Fibroblast of skin of abdomen (primary cell): ENCODE data around the gene APOB.
"Not testable (repeated sequence)": the region's sequence is repeated elsewhere in the genome, so short reads cannot be mapped to it uniquely, and the experiment has no call there.

Source experiments
- DNase-seq: peaks from one replicate; pipeline ENCODE4 v3.0.0-alpha.2; 2013

The APOB gene

DNA sequence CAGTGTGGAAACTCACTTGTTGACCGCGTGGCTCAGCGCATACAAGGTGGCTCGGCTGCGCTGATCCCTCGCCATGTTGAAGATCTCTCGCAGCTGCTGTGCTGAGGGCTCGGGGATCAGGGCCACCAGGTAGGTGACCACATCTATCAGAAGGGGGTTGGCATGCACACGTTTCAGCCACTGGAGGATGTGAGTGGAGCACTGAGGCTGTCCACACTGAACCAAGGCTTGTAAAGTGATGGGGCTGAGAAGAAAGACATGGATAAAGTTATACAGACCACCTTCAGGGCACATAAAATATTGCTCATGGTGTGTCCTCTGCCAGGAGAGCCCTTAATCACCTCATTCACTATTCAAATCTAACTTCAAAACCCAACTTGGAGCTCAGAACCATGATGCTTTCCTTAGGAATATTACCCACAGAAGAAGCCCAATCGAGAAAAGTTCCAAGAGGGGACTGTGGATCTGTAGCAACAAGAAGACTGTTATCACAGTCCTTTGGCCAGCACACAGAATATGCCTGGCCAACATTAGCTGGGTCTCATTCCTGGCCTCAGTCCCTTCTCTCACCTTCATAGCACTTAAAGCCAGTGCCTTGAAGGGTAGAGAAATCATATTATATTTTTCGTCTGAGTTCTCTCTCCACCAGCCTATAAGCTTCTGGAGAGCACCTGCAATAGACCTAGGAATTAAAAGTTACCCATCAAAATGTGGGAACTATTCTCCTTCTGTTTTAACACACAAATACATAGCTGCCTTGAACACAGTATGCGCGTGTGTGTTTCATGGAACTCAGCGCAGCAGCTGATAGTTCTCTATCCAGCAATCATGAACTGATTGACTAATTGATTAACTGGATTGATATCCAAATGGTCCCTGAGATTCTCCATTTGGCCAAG is 11.3 kb downstream of the APOB start:
- no peak for DNase-seq

DNA sequence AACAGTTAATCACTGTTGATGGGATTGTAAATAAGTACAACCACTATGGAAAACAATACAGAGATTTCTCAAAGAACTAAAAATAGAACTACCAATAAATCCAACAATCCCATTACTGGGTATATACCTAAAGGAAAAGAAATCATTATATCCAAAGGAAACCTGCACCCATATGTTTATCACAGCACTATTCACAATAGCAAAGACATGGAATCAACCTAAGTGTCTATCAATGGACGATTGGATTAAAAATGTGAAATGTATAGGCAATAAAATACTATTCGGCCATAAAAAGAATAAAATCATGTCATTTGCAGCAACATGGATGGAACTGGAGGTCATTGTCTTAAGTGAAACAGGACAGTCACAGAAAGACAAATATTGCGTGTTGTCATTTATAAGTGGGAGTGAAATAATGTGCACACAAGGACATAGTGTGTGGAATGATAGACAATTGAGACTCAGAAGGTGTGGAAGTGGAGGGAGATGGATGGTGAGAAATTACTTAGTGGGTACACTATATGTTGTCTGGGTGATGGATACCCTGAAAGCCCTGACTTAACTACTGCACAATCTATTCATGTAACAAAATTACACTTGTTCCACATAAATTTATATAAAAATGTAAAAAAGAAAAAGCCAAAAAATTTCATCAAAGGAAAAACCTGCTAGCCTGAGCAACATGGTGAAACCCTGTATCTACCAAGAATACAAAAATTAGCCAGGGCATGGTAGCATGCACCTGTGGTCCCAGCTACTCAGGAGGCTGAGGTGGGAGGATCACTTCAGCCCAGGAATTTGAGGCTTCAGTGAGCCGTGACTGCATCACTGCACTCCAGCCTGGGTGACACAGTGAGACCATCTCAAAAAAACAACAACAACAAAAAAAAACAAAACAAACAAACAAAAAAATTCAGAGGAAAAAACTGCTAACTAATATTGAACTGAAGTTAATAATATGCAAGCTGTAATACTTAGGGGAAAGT is 12.6 kb downstream of the APOB start:
- no peak for DNase-seq

DNA sequence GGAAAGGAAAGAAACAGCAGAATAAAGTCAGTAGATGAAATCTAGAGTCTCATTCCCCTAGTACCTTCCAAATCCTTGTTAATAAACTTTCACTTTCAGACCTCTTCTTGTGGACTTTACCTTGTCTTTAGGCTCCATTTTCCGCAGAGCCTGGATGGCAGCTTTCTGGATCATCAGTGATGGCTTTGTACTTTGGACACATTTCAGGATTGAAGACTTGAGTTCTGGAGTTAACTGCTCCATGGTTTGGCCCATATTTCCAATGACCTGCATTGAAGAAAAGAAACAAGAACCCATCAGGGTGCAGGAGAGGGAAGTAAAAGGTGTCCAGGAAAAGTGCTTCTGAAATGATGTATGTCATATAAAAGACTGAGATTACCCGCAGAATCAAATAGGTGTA is 14.4 kb downstream of the APOB start:
- DNase-seq = no peak

DNA sequence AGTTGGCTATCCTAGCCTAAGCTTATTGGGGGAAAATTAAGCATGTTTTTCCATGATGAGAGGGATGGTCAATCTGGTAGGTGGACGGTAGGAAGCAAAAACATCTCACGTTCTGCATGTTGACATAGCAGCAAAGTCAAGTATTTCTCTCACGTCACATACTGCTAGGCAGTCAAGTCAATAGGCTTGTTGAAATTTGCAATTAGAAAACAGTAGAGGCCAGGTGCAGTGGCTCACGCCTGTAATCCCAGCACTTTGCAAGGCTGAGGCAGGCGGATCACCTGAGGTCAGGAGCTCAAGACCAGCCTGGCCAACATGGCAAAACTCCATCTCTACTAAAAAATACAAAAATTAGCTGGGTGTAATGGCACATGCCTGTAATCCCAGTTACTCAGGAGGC is 14.9 kb downstream of the APOB start:
- DNase-seq = not testable (repeated sequence)

DNA sequence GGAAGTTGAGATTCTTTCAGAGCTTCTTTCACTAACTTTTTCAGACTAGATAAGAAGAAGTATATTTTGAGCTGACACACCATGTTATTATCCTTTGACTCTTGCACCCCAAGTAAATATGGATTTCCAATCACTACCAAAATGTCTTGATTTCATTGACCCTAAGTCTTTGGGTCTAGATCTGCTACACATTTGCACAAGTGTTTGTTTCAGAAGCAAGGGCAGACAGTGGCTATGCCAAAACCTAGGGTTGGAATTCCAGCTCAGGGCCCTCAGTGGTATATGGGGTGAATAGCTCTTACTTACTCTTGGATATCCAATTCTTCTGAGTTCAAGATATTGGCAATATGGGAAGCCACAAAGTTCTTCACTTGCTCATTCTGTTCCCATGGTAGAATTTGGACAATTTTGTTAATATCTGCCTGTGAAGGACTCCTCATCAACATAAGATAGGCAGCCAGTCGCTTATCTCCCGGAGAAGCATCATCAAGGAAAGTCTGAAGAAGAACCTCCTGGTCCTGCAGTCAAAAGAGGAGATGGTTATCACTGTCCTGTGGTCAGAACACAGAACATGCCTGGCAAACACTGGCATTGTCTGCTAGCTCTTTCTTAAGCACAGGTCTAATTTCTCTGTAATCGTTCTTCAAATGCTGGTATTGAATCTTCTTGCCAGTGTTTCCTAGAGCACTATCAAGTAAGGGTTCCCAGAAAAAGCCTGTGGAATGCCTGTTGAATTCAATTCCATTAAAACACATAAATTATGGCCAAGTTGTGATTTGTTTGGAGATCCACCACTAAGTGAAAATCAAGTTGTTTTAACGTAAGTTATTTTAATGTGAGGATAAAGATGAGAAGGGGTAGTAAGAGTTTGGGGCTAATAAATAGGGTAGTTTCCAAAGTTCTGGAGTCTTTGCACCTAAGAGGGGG is 15.6 kb downstream of the APOB start:
- no peak for DNase-seq

DNA sequence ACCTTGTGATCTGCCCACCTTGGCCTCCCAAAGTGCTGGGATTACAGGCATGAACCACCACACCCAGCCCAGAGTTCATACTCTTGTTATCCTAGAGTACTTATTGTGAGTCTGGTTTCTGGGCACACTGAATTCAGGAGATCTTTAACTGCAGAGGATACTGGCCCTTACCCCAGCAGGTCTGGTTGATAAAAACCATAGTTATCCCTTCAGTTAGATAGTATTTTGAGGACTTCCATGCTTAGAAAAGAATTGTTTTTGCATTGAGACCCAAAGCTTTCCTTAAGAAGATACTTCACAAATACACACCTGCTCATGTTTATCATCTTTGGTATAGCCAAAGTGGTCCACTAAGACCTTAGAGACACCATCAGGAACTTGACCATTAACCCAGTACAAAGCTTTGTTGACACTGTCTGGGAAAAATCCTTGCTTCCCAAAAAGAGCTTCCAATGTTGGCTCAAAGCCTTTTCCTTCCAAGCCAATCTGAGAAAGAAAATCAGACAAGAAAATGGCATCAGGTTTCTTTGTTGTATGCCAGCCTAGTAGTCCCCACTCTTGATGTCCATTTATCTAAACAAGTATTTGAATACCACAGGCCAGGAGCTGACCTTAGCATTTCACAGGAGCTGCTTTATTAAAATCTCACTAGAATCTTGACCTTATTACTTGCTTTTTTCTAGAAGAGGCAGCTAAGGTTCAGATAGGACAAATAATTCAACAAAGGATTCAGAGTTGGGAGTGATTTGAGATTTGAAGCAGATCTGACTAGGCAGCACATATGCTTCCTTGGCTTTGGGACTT is 17.2 kb downstream of the APOB start:
- DNase-seq = no peak

DNA sequence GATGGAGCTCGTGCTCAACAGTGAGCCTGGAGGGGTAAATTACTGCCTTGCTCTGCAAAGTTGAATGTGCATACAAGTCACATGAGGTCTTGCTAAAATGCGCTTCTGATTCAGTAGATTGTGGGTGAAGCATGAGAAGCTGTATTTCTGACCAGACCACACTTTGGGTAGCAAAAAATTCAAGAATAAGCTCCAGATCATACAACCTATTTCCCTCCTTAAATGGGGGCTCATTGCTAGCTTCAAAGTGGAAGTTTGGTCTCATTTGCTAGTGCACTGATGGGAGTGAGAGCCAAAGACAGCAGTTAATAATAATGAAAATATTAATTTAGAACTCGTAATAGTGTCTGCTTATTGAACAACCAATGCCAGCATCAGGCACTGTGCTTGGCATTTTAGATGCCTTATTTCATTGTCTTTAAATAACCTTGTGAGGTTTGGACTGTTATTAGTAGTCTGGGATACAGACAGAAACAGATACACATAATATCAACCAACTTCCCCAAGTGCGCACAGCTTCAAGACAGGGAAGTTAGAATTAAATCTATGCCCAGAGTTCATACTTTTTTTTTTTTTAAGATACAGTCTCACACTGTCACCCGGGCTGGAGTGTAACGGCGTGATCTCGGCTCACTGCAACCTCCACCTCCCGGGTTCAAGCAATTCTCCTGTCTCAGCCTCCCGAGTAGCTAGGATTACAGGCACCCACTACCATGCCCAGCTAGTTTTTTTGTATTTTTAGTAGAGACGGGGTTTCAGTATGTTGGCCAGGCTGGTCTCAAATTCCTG is 18.0 kb downstream of the APOB start:
- no peak for DNase-seq

DNA sequence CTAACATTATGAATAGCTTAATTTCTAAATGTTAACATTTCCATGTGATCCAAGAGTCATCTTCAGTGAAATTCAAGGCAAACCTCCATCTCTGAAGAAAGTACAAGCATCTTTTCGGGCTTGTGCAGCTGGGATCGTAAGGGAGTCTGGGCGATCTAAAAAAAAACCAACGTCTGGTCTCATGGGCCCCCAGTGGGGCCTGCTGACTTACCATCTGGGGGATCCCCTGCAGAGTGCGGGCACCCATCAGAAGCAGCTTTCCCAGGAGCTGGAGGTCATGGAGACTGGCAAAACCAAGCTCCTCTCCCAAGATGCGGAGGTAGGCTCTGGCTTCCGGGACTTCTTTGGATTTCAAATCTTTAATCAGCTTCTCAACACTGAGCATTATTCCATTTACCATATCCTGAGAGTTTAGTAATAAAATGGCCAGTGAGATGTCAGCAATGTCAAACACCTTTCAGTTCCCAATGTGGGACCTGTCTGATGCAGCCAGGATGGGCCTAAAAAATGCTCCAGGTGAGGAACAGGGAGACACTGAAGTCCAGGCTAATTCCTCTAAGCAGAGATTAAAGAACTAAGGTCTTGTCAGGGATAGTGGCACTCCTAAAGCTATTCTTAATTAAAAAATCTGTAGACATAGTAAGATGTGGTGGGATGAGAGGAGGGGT is 19.0 kb downstream of the APOB start:
- DNase-seq = no peak

DNA sequence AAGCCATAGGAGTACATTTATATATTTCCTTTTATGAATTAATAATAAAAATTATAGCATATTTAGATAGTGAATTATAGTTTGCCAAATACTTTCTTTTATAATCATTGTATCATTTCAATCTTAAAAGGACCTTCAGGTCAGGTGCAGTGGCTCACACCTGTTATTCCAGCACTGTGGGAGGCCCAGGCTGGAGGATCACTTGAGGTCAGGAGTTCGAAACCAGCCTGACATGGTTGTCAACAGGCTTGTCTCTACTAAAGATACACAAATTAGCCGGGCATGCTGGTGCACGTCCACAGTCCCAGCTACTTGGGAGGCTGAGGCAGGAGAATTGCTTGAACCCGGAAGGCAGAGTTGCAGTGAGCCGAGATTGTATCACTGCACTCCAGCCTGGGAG is 19.7 kb downstream of the APOB start:
- DNase-seq = no peak

DNA sequence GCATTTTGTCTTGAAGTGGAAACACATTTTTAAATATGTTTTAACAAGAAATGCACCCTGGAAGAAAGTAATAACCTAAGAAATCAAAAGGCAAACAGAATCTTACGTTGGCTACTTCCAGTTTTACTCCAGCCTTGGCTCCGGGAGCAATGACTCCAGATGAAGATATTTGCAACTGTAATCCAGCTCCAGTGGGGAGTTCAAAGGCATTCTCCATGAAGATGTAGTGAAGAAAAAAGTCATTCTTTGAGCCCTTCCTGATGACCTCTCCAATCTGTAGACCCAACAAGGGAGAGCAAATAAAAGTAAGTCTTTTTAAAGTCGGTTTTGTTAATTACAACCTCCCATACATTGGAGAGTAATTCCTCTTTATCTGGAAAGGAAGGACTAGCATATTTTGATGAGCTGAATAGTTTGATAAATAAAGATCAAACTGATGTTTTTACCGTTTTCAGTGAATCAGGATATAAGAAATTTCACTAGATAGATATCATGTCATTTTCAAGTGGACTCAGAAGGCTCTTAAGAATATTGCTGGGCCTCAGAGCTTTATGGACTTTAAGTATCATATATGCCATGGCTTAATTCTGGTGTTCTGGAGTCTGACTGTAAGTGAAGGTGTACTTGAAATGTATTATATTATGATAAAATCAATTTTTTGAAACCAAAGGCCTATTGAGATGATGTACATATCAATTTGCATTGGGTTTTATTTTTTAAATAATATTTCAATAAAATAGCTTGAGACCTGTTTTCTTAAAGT is 20.3 kb downstream of the APOB start:
- no peak for DNase-seq

DNA sequence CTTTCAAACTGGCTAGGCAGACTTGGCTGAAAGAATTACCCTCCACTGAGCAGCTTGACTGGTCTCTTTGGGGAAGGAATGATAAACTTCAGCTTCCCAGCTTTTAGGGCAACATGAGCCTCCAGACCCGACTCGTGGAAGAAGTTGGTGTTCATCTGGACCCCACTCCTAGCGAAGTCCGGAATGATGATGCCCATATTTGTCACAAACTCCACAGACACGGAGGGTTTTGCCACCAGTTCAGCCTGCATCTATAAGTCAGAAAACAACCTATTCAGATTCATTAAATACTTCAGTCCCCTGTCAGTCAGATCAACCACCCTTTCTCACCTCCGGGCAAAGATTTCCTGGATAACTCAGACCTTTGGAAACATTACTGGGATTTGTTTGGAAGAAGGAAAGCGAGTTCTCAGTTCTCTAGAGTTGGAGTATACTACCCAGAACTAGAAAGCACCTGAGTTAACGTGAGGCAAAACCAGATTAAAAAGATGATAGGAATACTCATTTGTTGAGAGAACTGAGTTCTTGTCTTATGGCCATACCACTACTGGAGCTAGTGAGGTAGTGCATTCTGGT is 21.0 kb downstream of the APOB start:
- DNase-seq = no peak

DNA sequence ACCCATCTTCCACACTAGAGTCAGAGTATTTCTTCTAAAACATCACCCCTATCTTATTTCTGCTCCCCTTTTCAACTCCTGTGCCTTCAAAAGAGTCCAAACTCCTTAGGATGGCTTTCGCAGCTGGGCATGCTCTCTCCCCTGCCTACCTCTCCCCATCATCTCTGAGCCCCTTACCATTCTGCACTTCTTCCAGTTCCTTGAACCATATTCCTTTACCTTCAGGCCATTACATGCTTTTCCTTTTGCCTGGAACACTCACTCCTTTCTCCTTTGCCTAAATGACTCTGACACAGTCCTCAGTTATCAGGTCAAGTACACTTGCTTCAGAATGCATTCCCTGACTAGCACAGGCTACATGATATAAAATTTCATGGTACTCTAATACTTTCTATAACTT is 22.4 kb downstream of the APOB start:
- no peak for DNase-seq

DNA sequence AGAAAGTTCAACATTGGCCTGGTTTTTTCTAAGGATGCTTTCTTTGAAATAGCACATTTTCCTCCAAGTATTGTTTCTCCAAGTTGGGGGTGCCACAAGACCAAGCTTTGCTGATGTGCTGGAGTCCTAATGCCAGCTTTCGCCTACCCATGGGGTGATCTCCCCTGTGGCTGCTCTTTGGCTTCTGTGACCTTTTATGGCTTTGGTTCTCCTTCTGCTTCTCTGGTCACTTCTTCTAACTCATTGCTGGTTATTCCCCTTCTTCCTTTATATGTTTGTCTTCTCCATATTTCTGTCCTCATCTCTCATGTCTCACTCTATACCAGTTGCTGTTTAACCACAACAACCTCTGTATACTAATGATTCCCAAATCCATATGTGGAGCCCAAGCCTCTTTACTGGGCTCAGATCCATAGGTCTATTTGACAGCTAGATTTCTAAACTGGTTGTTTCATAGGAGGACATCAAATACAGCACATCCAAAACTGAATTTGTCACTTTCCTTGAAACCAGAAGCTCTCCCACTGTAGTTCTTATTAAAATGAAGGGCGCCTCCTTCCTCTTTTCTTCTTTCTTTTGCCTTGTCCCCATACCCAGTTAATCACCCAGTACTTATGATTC is 23.1 kb downstream of the APOB start:
- no peak for DNase-seq

DNA sequence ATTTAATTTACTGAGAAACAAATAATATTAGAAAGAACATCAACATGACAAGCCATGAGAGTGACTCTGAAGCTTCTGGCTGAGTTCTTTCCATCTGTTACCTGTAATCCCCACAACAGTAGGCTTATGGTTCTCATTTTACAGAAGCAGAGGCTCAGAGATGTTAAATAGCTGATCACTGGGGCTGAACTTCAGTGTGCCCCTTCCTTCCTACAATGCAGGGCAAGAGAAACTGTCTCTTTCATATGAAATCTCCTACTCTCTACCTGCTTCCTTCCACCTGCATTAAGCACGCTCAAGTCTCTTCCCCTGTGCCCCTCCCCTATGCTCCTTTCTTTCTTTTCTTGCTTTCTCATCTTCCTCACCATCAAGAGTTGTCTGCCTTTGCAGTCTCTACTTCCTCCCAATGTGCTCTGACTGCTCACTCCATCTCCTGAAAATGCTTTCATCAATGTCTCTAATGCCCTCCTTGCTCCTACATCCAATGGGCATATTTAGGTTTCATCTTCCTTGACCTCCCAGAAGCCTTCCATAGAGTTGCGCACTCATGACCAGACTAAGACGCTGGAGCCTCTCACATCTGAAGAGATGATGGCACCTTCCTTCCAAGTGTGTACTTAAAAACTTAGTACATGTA is 23.7 kb downstream of the APOB start:
- no peak for DNase-seq

DNA sequence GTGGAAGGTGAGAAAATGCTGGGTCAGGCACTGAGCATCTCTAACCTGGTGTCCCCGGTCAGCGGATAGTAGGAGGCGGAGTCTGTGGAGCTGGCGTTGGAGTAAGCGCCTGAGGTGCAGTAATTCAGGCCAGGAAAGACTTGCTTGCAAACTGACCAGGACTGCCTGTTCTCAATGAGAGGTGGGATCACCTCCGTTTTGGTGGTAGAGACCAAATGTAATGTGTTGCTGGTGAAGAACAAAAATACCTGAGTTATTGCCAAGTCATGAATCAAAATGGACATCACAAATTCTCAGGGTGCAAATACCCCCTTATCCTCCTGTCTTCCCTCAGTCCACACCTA is 24.2 kb downstream of the APOB start:
- DNase-seq = no peak

DNA sequence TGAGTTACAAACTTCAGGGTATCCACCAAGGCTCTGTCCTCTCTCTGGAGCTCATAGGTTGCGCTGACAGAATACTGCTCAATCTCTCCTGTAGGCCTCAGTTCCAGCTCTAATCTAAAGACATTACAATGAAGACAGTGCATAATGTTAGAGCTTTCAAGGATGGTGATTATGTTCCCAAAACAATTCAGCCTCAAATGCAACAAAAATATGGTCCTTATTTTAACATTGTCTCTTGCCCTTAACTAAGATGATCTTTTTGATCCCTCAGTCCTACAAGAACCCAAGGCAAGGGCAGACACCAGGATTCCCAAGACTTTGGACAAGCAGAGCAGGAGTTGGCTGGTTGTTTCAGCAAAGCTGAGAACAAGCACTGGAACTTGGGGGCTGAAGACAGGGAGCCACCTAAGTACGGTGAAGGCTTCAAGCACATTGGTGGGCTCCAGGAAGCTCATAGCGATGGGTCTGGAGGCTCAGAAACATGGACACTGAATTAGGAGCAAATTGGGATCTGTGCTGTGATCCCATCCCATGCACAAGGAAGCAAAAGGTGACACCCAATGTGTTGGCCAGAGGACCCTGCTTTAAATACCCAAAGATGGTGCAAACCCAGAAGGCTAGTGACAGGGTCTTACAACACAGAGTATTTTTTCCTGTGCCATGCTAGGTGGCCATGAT is 24.7 kb downstream of the APOB start:
- no peak for DNase-seq

DNA sequence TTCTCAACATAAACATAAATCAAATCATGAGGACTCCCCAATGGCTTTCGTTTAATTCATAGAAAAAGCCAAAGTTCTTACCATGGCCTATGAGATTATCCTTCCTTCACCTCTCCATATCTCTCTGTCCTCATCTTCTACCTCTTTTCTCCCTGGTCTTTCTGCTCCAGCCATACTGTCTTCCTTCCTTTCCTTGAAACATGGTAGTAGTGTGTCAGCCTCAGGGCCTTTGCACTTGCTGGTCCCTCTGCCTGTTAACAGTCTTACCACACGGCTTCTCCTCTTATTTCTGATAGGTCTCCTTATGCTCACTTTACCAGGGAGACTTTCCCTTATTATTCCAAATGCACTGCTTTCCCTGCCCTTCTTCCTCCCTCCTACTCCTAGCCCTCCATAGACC is 25.6 kb downstream of the APOB start:
- no peak for DNase-seq
